ENCODE results near the gene ABTB2. TPM values are rescaled to one million over a fixed set of nuclear protein-coding genes. Genes with fewer than 3 reads are reported as not detected.
A peak's percentile ranks its signal among the peaks of the same experiment; 100 is the strongest.

ABTB2 gene
- total RNA-seq, 6 experiments from 2014 or later = 6.0 to 14.9 (median 10.0) TPM

- intact Hi-C loops (cut with DNase I) = no loop called here
- no CpG with 5 or more reads among the region's 1 CpG for WGBS (ENCODE audit: insufficient coverage, low coverage, low lambda C conversion rate, missing lambda C conversion rate)
Measured at GRCh38 chr11:34381775-34382174, 24.0 kb upstream of the ABTB2 start.

GRCh38 chr11:34380696-34381095 lies 22.9 kb upstream of the ABTB2 start:
- intact Hi-C loops (cut with DNase I) = no loop called here
- Histone ChIP-seq H3K27ac (no peak overlapping the region), H3K4me1 (peaks cover 0 to 6% (median 0%) of the 10 kb centered on the region in 4 donors), H3K36me3 (no peaks in the 10 kb centered on the region), H3K9me3 (no peaks in the 10 kb centered on the region), H3K27me3 (no peaks in the 10 kb centered on the region), H3K4me3 (no peak overlapping the region)
- TF ChIP-seq CTCF (IDR thresholded peaks at IDR 0.05) (no peak), POLR2A (IDR thresholded peaks at IDR 0.05) (no peak)
- WGBS (ENCODE audit: insufficient coverage, low coverage, low lambda C conversion rate, missing lambda C conversion rate) = 33% methylated on average over 2 of the region's 2 CpGs
- DNase-seq = no peak
- ATAC-seq = peak in 1 of 4 donors; percentile 82

More at GRCh38 chr11:34381775-34382174, 24.0 kb upstream of the ABTB2 start:
- Histone ChIP-seq H3K27ac (no peak overlapping the region), H3K4me1 (peaks cover 0 to 6% (median 0%) of the 10 kb centered on the region in 4 donors), H3K9me3 (no peaks in the 10 kb centered on the region), H3K27me3 (no peaks in the 10 kb centered on the region), H3K36me3 (no peaks in the 10 kb centered on the region), H3K4me3 (no peak overlapping the region)
- ATAC-seq (no peak), DNase-seq (no peak)
- TF ChIP-seq CTCF (IDR thresholded peaks at IDR 0.05) = no peak

- H3K4me1 ChIP-seq = peaks cover 0 to 6% (median 0%) of the 10 kb centered on the region in 4 donors
- H3K4me3 ChIP-seq = no peak overlapping the region
- TF ChIP-seq POLR2A (IDR thresholded peaks at IDR 0.05) = no peak
- no peak for TF ChIP-seq CTCF (IDR thresholded peaks at IDR 0.05)
- no peaks in the 10 kb centered on the region for H3K9me3 ChIP-seq
- whole genome bisulfite sequencing (ENCODE audit: insufficient coverage, low coverage, low lambda C conversion rate, missing lambda C conversion rate) = 27% methylated on average over 1 of the region's 1 CpG
- no peak overlapping the region for H3K27ac ChIP-seq
- no peaks in the 10 kb centered on the region for H3K27me3 ChIP-seq
- intact Hi-C loops (cut with DNase I) = no loop called here
- DNase-seq (no peak), ATAC-seq (peak; percentile 85 to 96 (median 86))
- H3K36me3 ChIP-seq = no peaks in the 10 kb centered on the region
Measured at GRCh38 chr11:34379539-34379938, 21.7 kb upstream of the ABTB2 start.

GRCh38 chr11:34379079-34379478 lies 21.3 kb upstream of the ABTB2 start:
- DNase-seq = no peak
- 50% methylated on average over 1 of the region's 1 CpG for WGBS (ENCODE audit: insufficient coverage, low coverage, low lambda C conversion rate, missing lambda C conversion rate)
- H3K36me3 ChIP-seq = no peaks in the 10 kb centered on the region
- no peak overlapping the region for H3K4me3 ChIP-seq
- H3K27ac ChIP-seq = no peak overlapping the region
- intact Hi-C loops (cut with DNase I) = no loop called here
- ATAC-seq = peak; percentile 40 to 56 (median 44)
- no peaks in the 10 kb centered on the region for H3K9me3 ChIP-seq
- no peaks in the 10 kb centered on the region for H3K27me3 ChIP-seq
- peaks cover 0 to 6% (median 0%) of the 10 kb centered on the region in 4 donors for H3K4me1 ChIP-seq
- TF ChIP-seq POLR2A (IDR thresholded peaks at IDR 0.05) = no peak
- TF ChIP-seq CTCF (IDR thresholded peaks at IDR 0.05) = no peak

- no peaks in the 10 kb centered on the region for H3K9me3 ChIP-seq
- no peak overlapping the region for H3K4me3 ChIP-seq
- 80% methylated on average over 1 of the region's 1 CpG for WGBS (ENCODE audit: insufficient coverage, low coverage, low lambda C conversion rate, missing lambda C conversion rate)
- ATAC-seq (no peak), DNase-seq (no peak)
- H3K4me1 ChIP-seq = peaks cover 0 to 7% (median 0%) of the 10 kb centered on the region in 4 donors
- no peak overlapping the region for H3K27ac ChIP-seq
- no peaks in the 10 kb centered on the region for H3K36me3 ChIP-seq
- intact Hi-C loops (cut with DNase I) = no loop called here
- TF ChIP-seq POLR2A (IDR thresholded peaks at IDR 0.05) (no peak), CTCF (IDR thresholded peaks at IDR 0.05) (no peak)
- H3K27me3 ChIP-seq = no peaks in the 10 kb centered on the region
Measured at GRCh38 chr11:34373727-34374126, 15.9 kb upstream of the ABTB2 start.

Measured in right lobe of liver (tissue), 6 donors.